Neural progenitor cell (in vitro differentiated cells): ENCODE measurements around the gene NOPCHAP1. TPM values are rescaled to one million over a fixed set of nuclear protein-coding genes. Genes with fewer than 3 reads are reported as not detected.

Experiments used
- DNase-seq: peaks from one replicate; pipeline ENCODE4 v3.0.0-alpha.2; 2016; ENCODE audit warnings: low spot score
- H2AFZ ChIP-seq: fragments of 200-600 bp; sonication (generic); replicated peaks from 2 replicates; pipeline ENCODE4 v1.6.1; 2016; ENCODE audit warnings: antibody characterized with exemption
- H3F3A ChIP-seq: fragments of 200-600 bp; sonication (generic); 2 replicates; pipeline ENCODE4 v1.6.1; 2016; ENCODE audit warnings: antibody characterized with exemption, low read depth
- H3K27ac ChIP-seq: fragments of 200-600 bp; sonication (generic); 2 replicates; pipeline ENCODE4 v1.5.1; 2016; ENCODE audit warnings: mild to moderate bottlenecking
- H3K27me3 ChIP-seq: fragments of 200-600 bp; sonication (generic); 2 replicates; pipeline ENCODE4 v1.6.1; 2016; ENCODE audit warnings: mild to moderate bottlenecking, moderate library complexity
- H3K36me3 ChIP-seq: fragments of 200-600 bp; sonication (generic); 2 replicates; pipeline ENCODE4 v1.5.1; 2016
- H3K4me1 ChIP-seq: fragments of 200-600 bp; sonication (generic); 2 replicates; pipeline ENCODE4 v1.6.1; 2016; ENCODE audit warnings: mixed run types
- H3K4me2 ChIP-seq: fragments of 200-600 bp; sonication (generic); 2 replicates; pipeline ENCODE4 v1.6.1; 2016
- H3K4me3 ChIP-seq: fragments of 200-600 bp; sonication (generic); 2 replicates; pipeline ENCODE4 v1.5.1; 2016
- H3K79me2 ChIP-seq: fragments of 200-600 bp; sonication (generic); 2 replicates; pipeline ENCODE4 v1.6.1; 2016; ENCODE audit warnings: low read depth
- H3K9ac ChIP-seq: fragments of 200-600 bp; sonication (generic); 2 replicates; pipeline ENCODE4 v1.6.1; 2016
- H3K9me3 ChIP-seq: fragments of 200-600 bp; sonication (generic); 2 replicates; pipeline ENCODE4 v1.5.1; 2016; ENCODE audit warnings: low read depth
- H4K20me1 ChIP-seq: fragments of 200-600 bp; sonication (generic); 2 replicates; pipeline ENCODE4 v1.6.1; 2016; ENCODE audit warnings: low read depth
- H3K27ac Mint-ChIP-seq: 3 replicates; pipeline ENCODE4 v1.8.0; 2021; ENCODE audit warnings: mixed read lengths
- H3K27me3 Mint-ChIP-seq: 2 replicates; pipeline ENCODE4 v1.8.0; 2022; ENCODE audit warnings: low read depth, mild to moderate bottlenecking, inconsistent platforms, moderate library complexity, mixed read lengths; ENCODE audit not compliant: insufficient read depth
- H3K36me3 Mint-ChIP-seq: 3 replicates; pipeline ENCODE4 v1.8.0; 2021; ENCODE audit warnings: mixed read lengths
- H3K4me1 Mint-ChIP-seq: 3 replicates; pipeline ENCODE4 v1.8.0; 2021; ENCODE audit warnings: mixed read lengths
- H3K4me3 Mint-ChIP-seq: 3 replicates; pipeline ENCODE4 v1.8.0; 2021; ENCODE audit warnings: mild to moderate bottlenecking, moderate library complexity, mixed read lengths
- H3K9me3 Mint-ChIP-seq: 3 replicates; pipeline ENCODE4 v1.8.0; 2020; ENCODE audit warnings: mixed read lengths
- EZH2 ChIP-seq: fragments of 200-600 bp; sonication (generic); IDR thresholded peaks from 2 replicates; pipeline ENCODE4 v1.6.1; 2017; ENCODE audit warnings: antibody characterized with exemption, mild to moderate bottlenecking, moderate library complexity
- EZH2phosphoT487 ChIP-seq: fragments of 200-600 bp; sonication (generic); IDR thresholded peaks from 2 replicates; pipeline ENCODE4 v1.6.1; 2017; ENCODE audit warnings: antibody characterized with exemption
- total RNA-seq: library from RNA; depleted of rRNA; stranded (reverse); fragments of >200 nt; gene quantifications from 2 replicates; pipeline ENCODE4 v1.2.3, GENCODE V29; 2015; ENCODE audit warnings: low replicate concordance
- TF ChIP-seq, protein P1 (sequence below): fragments of 200-600 bp; sonication (generic); IDR thresholded peaks from 2 replicates; pipeline ENCODE4 v1.5.1; 2017; ENCODE audit warnings: antibody characterized with exemption, mild to moderate bottlenecking

Gene NOPCHAP1
- total RNA-seq, 1 donor from 2014 or later: 8.6 TPM

DNA sequence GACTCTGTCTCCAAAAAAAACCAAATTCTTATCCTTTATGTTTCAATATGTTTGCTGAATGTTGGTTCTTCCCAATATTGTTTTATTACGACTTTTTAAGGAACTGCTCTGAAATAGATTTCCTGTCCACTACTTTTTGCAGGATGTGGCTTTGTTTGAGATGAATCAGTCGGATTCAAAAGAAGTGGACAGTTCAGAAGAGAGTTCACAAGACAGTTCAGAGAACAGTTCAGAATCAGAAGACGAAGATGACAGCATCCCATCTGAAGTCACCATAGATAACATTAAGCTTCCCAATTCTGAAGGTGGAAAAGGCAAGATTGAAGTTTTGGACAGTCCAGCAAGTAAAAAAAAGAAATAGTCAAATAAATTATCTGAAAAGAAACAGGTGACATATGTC lies 8.2 kb downstream of the NOPCHAP1 start:
- H3K4me1 Mint-ChIP-seq: no peaks in the 10 kb centered on the region
- H4K20me1 ChIP-seq: peaks cover 3% of the 10 kb centered on the region
- TF ChIP-seq EZH2phosphoT487 (no peak), EZH2 (no peak)
- TF ChIP-seq, protein P1, sequence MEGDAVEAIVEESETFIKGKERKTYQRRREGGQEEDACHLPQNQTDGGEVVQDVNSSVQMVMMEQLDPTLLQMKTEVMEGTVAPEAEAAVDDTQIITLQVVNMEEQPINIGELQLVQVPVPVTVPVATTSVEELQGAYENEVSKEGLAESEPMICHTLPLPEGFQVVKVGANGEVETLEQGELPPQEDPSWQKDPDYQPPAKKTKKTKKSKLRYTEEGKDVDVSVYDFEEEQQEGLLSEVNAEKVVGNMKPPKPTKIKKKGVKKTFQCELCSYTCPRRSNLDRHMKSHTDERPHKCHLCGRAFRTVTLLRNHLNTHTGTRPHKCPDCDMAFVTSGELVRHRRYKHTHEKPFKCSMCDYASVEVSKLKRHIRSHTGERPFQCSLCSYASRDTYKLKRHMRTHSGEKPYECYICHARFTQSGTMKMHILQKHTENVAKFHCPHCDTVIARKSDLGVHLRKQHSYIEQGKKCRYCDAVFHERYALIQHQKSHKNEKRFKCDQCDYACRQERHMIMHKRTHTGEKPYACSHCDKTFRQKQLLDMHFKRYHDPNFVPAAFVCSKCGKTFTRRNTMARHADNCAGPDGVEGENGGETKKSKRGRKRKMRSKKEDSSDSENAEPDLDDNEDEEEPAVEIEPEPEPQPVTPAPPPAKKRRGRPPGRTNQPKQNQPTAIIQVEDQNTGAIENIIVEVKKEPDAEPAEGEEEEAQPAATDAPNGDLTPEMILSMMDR: no peak
- no peaks in the 10 kb centered on the region for H3F3A ChIP-seq
- no peak overlapping the region for H3K4me3 Mint-ChIP-seq
- H3K27me3 ChIP-seq: no peaks in the 10 kb centered on the region
- H3K27ac ChIP-seq: no peak overlapping the region
- no peak overlapping the region for H2AFZ ChIP-seq
- peaks cover 4% of the 10 kb centered on the region for H3K27me3 Mint-ChIP-seq
- H3K9me3 ChIP-seq: no peaks in the 10 kb centered on the region
- H3K4me2 ChIP-seq: no peak overlapping the region
- H3K4me1 ChIP-seq: no peaks in the 10 kb centered on the region
- H3K36me3 ChIP-seq: peaks cover 16% of the 10 kb centered on the region
- H3K36me3 Mint-ChIP-seq: peaks cover 56% of the 10 kb centered on the region
- no peak overlapping the region for H3K9ac ChIP-seq
- no peak for DNase-seq
- H3K27ac Mint-ChIP-seq: no peak overlapping the region
- peaks cover 17% of the 10 kb centered on the region for H3K79me2 ChIP-seq
- no peak overlapping the region for H3K4me3 ChIP-seq
- no peaks in the 10 kb centered on the region for H3K9me3 Mint-ChIP-seq

DNA sequence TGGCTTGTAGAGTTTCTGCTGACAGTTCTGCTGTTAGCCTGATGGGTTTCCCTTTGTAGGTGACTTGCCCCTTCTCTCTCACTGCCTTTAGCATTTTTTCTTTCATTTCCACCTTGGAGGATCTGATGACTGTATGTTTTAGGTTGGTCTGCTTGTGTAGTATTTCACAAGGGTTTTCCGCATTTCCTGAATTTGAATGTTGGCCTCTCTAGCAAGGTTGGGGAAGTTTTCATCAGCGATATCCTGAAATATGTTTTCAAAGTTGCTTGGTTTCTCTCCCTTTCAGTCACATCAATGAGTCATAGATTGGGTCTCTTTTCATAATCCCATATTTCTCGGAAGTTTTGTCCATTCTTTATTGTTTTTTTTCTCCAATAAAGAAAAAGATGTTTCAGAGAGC lies 11.4 kb downstream of the NOPCHAP1 start:
- no peaks in the 10 kb centered on the region for H3K4me1 Mint-ChIP-seq
- H4K20me1 ChIP-seq: peaks cover 3% of the 10 kb centered on the region
- no peak for TF ChIP-seq EZH2phosphoT487
- no peak for TF ChIP-seq EZH2
- TF ChIP-seq, protein P1: no peak
- H3K27ac Mint-ChIP-seq: no peak overlapping the region
- peaks cover 65% of the 10 kb centered on the region for H3K36me3 Mint-ChIP-seq
- H3K36me3 ChIP-seq: peaks cover 11% of the 10 kb centered on the region
- H3K9me3 Mint-ChIP-seq: no peaks in the 10 kb centered on the region
- no peak overlapping the region for H3K4me3 ChIP-seq
- H3K4me1 ChIP-seq: no peaks in the 10 kb centered on the region
- H3K27me3 ChIP-seq: no peaks in the 10 kb centered on the region
- peaks cover 2% of the 10 kb centered on the region for H3K79me2 ChIP-seq
- DNase-seq: no peak
- H3K9ac ChIP-seq: no peak overlapping the region
- no peaks in the 10 kb centered on the region for H3F3A ChIP-seq
- H3K4me3 Mint-ChIP-seq: no peak overlapping the region
- H3K9me3 ChIP-seq: no peaks in the 10 kb centered on the region
- H3K27me3 Mint-ChIP-seq: peaks cover 4% of the 10 kb centered on the region
- H3K4me2 ChIP-seq: no peak overlapping the region
- no peak overlapping the region for H2AFZ ChIP-seq
- no peak overlapping the region for H3K27ac ChIP-seq

DNA sequence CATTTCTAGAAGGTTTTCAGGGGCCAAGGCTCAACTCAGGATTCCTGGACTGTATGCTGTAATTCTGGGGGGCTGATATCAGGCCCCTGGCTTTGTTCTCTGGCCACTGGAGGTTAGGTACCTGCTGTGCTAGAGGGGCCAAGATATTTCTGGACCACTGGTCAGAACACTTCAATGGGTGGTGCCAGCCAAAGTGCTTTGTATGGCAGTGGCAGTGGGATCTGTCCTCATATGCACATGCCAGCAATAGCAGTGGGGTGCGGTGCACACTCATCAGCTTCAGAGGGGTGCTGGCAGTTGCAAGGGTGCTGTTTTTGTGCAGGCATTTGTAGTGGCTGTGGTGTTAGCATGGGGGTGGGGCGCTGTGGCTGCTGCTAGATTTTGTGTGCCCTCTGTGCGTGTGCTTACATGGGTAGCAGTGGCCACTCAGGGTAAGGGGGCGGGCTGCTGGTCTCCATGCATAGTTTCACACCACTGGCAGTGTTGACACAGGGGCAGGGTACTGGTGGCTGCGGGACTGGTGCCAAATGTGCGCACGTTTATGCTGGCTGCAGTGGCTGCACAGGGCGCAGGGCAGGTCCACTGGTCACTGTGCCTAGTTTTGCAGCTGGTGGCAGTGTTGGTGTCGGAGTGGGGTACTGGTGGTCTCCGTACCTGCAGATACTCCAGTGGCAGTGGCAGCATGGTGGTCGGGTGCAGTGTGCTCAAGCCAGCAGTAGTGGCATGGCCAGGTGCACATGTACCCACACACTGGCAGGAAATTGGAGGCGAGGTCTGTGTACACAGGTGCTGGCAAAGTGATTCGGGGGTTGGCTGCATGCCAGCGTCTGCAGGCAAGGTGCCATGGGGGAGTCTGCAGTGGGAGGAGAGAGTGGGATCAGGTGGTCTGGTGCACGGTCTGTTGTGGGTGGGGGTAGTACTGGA lies 12.6 kb downstream of the NOPCHAP1 start:
- Histone ChIP-seq H3K9me3 (no peaks in the 10 kb centered on the region), H2AFZ (no peak overlapping the region), H3K79me2 (peaks cover 3% of the 10 kb centered on the region), H3K9ac (no peak overlapping the region), H4K20me1 (no peaks in the 10 kb centered on the region), H3K4me2 (no peak overlapping the region), H3K36me3 (peaks cover 13% of the 10 kb centered on the region), H3K4me3 (no peak overlapping the region), H3K27me3 (no peaks in the 10 kb centered on the region), H3K4me1 (no peaks in the 10 kb centered on the region), H3K27ac (no peak overlapping the region), H3F3A (no peaks in the 10 kb centered on the region)
- H3K27me3 Mint-ChIP-seq: peaks cover 4% of the 10 kb centered on the region
- H3K4me1 Mint-ChIP-seq: no peaks in the 10 kb centered on the region
- H3K27ac Mint-ChIP-seq: no peak overlapping the region
- H3K9me3 Mint-ChIP-seq: no peaks in the 10 kb centered on the region
- no peak for DNase-seq
- TF ChIP-seq EZH2: no peak
- TF ChIP-seq, protein P1: no peak
- TF ChIP-seq EZH2phosphoT487: no peak
- H3K4me3 Mint-ChIP-seq: no peak overlapping the region
- H3K36me3 Mint-ChIP-seq: peaks cover 66% of the 10 kb centered on the region
